Measurements from ENCODE around the gene ANO10.

DNA sequence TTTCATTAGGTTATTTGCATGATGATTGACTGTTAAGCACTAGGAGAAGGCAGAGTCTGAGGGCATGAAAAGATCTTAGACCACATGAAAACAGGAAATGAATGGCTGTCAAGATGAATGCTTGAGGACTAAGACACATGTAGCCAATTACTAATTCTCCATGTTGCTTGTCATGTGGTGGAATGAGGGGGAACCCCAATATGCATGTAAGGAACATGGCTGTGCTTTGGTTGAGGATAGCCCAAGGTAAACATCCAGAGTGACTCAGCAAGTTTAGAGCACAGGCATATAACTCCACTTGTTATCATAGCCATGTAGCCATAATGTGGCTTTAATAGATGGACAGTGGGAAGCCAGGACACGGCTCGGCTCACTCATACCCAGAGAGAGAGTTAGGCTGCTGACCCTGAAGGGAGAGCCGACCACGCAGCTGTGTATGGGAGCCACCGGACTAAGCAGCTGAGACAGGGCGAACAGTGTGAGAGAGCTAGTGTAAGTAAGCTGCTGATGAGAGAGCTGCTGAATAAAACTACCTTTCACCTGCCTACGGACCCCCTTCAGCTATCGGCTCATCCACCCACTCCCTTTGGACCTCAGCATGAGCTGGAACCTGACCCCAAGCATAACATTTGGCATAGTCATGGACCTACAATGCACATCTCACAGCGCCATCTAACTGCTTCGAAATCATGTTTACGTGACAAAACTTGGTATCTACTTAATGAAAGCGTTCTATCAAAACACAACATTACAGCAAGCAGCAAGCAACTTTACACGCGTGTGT lies 37.6 kb downstream of the ANO10 start:
- TF ChIP-seq, protein P1, sequence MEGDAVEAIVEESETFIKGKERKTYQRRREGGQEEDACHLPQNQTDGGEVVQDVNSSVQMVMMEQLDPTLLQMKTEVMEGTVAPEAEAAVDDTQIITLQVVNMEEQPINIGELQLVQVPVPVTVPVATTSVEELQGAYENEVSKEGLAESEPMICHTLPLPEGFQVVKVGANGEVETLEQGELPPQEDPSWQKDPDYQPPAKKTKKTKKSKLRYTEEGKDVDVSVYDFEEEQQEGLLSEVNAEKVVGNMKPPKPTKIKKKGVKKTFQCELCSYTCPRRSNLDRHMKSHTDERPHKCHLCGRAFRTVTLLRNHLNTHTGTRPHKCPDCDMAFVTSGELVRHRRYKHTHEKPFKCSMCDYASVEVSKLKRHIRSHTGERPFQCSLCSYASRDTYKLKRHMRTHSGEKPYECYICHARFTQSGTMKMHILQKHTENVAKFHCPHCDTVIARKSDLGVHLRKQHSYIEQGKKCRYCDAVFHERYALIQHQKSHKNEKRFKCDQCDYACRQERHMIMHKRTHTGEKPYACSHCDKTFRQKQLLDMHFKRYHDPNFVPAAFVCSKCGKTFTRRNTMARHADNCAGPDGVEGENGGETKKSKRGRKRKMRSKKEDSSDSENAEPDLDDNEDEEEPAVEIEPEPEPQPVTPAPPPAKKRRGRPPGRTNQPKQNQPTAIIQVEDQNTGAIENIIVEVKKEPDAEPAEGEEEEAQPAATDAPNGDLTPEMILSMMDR (conservative IDR thresholded peaks at IDR 0.05 in 1 of 2, IDR thresholded peaks at IDR 0.05 in 1 of 2; ENCODE audit: extremely low read depth in 1 of 2, insufficient read depth in 1 of 2, low read depth in 1 of 2, low read length in 2 of 2) = no peak
- TF ChIP-seq EZH2 (IDR thresholded peaks at IDR 0.05; ENCODE audit: borderline replicate concordance, low read length) = no peak
